ENCODE data around the gene FFAR2.

DNA sequence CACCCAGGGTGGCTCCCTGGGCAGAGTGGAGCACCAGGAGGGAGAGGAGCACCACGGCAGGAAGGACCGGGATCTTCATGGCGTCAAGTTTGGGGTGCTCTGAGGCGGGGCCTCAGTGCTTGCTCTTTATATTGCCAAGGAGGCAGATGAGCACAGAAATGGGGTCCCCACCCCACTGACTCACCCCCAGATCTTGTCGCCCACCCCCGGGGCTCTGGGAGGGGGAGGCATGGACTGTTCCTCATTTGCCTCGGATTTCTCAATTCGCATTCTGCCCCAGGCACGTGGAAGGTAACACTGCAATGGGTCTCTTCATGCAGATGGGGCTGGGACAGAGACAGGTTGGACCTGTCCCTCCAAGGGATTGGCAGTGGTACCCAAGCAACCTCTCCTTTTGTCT, 42.3 kb downstream of the FFAR2 start, which contains the start of gene KRTDAP:
- TF ChIP-seq CTCF (IDR thresholded peaks at IDR 0.05; ENCODE audit: extremely low read depth in 1 of 2, insufficient read depth in 1 of 2, low read depth in 1 of 2, low read length in 2 of 2) (no peak), POLR2A (IDR thresholded peaks at IDR 0.05; ENCODE audit: low read depth, low read length) (no peak), GATA2 (IDR thresholded peaks at IDR 0.05; ENCODE audit: insufficient read depth, insufficient read length, low read depth, low read length) (no peak), POLR2AphosphoS5 (IDR thresholded peaks at IDR 0.05; ENCODE audit: insufficient read depth, low read depth, low read length) (no peak), EZH2 (IDR thresholded peaks at IDR 0.05; ENCODE audit: borderline replicate concordance, low read depth, low read length, severe bottlenecking) (no peak), JUN (IDR thresholded peaks at IDR 0.05; ENCODE audit: borderline replicate concordance, insufficient read depth, insufficient read length, low read depth) (no peak), MYC (IDR thresholded peaks at IDR 0.05; ENCODE audit: low read depth, low read length) (no peak)
- TF ChIP-seq, protein P1, sequence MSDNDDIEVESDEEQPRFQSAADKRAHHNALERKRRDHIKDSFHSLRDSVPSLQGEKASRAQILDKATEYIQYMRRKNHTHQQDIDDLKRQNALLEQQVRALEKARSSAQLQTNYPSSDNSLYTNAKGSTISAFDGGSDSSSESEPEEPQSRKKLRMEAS (IDR thresholded peaks at IDR 0.05; ENCODE audit: insufficient read depth, insufficient read length): no peak
